Tibial nerve (tissue), 4 donors: ENCODE data around the gene MRPS34. TPM values are rescaled to one million over a fixed set of nuclear protein-coding genes. Genes with fewer than 3 reads are reported as not detected.
A peak's percentile ranks its signal among the peaks of the same experiment; 100 is the strongest.

Experiments
- DNase-seq, 2 donors: peaks; one replicate each; pipeline ENCODE4 v3.0.0-alpha.2; 2019; ENCODE audit warnings: low spot score in 2 of 2
- H3K27ac ChIP-seq, 4 donors: fragments of 200-600 bp; sonication (generic) in 3 of 4; one replicate each; pipeline ENCODE4 v1.5.1; 2017 to 2019; ENCODE audit warnings: mild to moderate bottlenecking in 1 of 4
- H3K27me3 ChIP-seq, 2 donors: fragments of 200-600 bp; sonication (generic) in 1 of 2; one replicate each; pipeline versions ENCODE4 v1.5.1 to v1.6.0; 2017 to 2019
- H3K36me3 ChIP-seq, 3 donors: fragments of 200-600 bp; sonication (generic); one replicate each; pipeline ENCODE4 v1.5.1; 2018 to 2019
- H3K4me1 ChIP-seq, 4 donors: fragments of 200-600 bp; sonication (generic) in 3 of 4; one replicate each; pipeline ENCODE4 v1.5.1; 2017 to 2019
- H3K4me3 ChIP-seq, 4 donors: fragments of 200-600 bp; sonication (generic) in 3 of 4; one replicate each; pipeline ENCODE4 v1.5.1; 2017 to 2019; ENCODE audit warnings: mild to moderate bottlenecking in 1 of 4, moderate library complexity in 1 of 4
- H3K9me3 ChIP-seq, 4 donors: fragments of 200-600 bp; sonication (generic) in 3 of 4; one replicate each; pipeline ENCODE4 v1.5.1; 2017 to 2019
- CTCF ChIP-seq, 5 experiments: fragments of 200-600 bp in 3 of 5; fragments of 450-650 bp in 2 of 5; sonication (generic) in 3 of 5; IDR thresholded peaks; one replicate each; pipeline ENCODE4 v1.5.1; 2016 to 2019; ENCODE audit warnings: antibody characterized with exemption in 5 of 5, mild to moderate bottlenecking in 3 of 5, moderate library complexity in 2 of 5
- EP300 ChIP-seq, 2 donors: sonication (generic); formaldehyde crosslinking; IDR thresholded peaks; one replicate each; pipeline ENCODE4 v1.6.1; 2017; ENCODE audit warnings: antibody characterized with exemption in 2 of 2, mild to moderate bottlenecking in 1 of 2
- POLR2A ChIP-seq, 2 donors: fragments of 450-650 bp; IDR thresholded peaks; one replicate each; pipeline ENCODE4 v1.6.1; 2017; ENCODE audit warnings: antibody characterized with exemption in 2 of 2, mild to moderate bottlenecking in 2 of 2, moderate library complexity in 2 of 2
- WGBS, 2 donors: methylation state at CpG; one replicate each; pipeline ENCODE4 v1.1.5; 2018; 5-methylcytosine and 5-hydroxymethylcytosine counted together
- total RNA-seq, 4 donors: library from RNA; depleted of rRNA; stranded (reverse); fragments of >200 nt; gene quantifications; one replicate each; pipeline ENCODE4 v1.1.0, GENCODE V29; 2016

MRPS34 gene
- total RNA-seq, 4 donors from 2014 or later = 58.1 to 121 (median 81.0) TPM

GRCh38 chr16:1772362-1772907 lies 499 bp downstream of the MRPS34 start, which contains the start of gene EME2:
EME2 (plus strand) TSS chr16:1772810; CDS start chr16:1773228, 418 bp downstream.
- TF ChIP-seq POLR2A (IDR thresholded peaks at IDR 0.05) (no peak), EP300 (IDR thresholded peaks at IDR 0.05) (no peak), CTCF (IDR thresholded peaks at IDR 0.05) (no peak)
- DNase-seq = no peak
- H3K36me3 ChIP-seq = peaks cover 0 to 54% (median 0%) of the 10 kb centered on the region in 3 donors
- peak within 1 kb of the TSS; percentile 69 to 95 (median 93) for H3K27ac ChIP-seq
- H3K9me3 ChIP-seq = no peaks in the 10 kb centered on the region
- WGBS, 2 donors = 0 to 1% methylated on average over 30 to 50 of the region's 53 CpGs
- H3K27me3 ChIP-seq = no peaks in the 10 kb centered on the region
- peak within 1 kb of the TSS; percentile 67 to 96 (median 80) for H3K4me3 ChIP-seq
- H3K4me1 ChIP-seq = peaks cover 0 to 61% (median 28%) of the 10 kb centered on the region in 4 donors

- no peaks in the 10 kb centered on the region for H3K27me3 ChIP-seq
- H3K4me1 ChIP-seq = peaks cover 0 to 61% (median 28%) of the 10 kb centered on the region in 4 donors
- H3K9me3 ChIP-seq = no peaks in the 10 kb centered on the region
- peaks cover 0 to 54% (median 0%) of the 10 kb centered on the region in 3 donors for H3K36me3 ChIP-seq
- TF ChIP-seq EP300 (IDR thresholded peaks at IDR 0.05) (no peak), CTCF (IDR thresholded peaks at IDR 0.05) (no peak), POLR2A (IDR thresholded peaks at IDR 0.05) (no peak)
- no peak for DNase-seq
- peak overlapping the region; percentile 61 to 93 (median 80) for H3K27ac ChIP-seq
- whole genome bisulfite sequencing, 2 donors = 8 to 12% methylated on average over 18 to 22 of the region's 22 CpGs
- H3K4me3 ChIP-seq = peak overlapping the region; percentile 67 to 96 (median 80)
Observed at GRCh38 chr16:1771864-1772361, 1.0 kb downstream of the MRPS34 start.

GRCh38 chr16:1771188-1771863 lies 1.6 kb downstream of the MRPS34 start, which contains the start of gene NME3:
NME3 (minus strand) TSS chr16:1771543; CDS start chr16:1771534, 9 bp downstream.
- DNase-seq = peak; percentile 74
- TF ChIP-seq EP300 (IDR thresholded peaks at IDR 0.05) (no peak), CTCF (IDR thresholded peaks at IDR 0.05) (no peak), POLR2A (IDR thresholded peaks at IDR 0.05) (no peak)

GRCh38 chr16:1770328-1771187 lies 2.4 kb downstream of the MRPS34 start:
- Histone ChIP-seq H3K9me3 (no peaks in the 10 kb centered on the region), H3K4me1 (peaks cover 0 to 51% (median 28%) of the 10 kb centered on the region in 4 donors), H3K27ac (peak overlapping the region; percentile 61 to 93 (median 88)), H3K27me3 (no peaks in the 10 kb centered on the region), H3K4me3 (peak overlapping the region; percentile 67 to 96 (median 80)), H3K36me3 (peaks cover under 1 to 54% (median 10%) of the 10 kb centered on the region in 3 donors)
- peak in 1 of 2 donors; percentile 29 for TF ChIP-seq EP300 (IDR thresholded peaks at IDR 0.05)
- no peak for TF ChIP-seq CTCF (IDR thresholded peaks at IDR 0.05)
- peak; percentile 42 to 44 for DNase-seq
- 12 to 36% methylated on average over 20 to 56 of the region's 81 CpGs for WGBS, 2 donors

More at GRCh38 chr16:1771188-1771863, 1.6 kb downstream of the MRPS34 start, which contains the start of gene NME3:
- peak within 1 kb of the TSS; percentile 61 to 95 (median 93) for H3K27ac ChIP-seq
- peaks cover 0 to 54% (median 3%) of the 10 kb centered on the region in 3 donors for H3K36me3 ChIP-seq
- peak within 1 kb of the TSS; percentile 67 to 96 (median 80) for H3K4me3 ChIP-seq
- 0 to 1% methylated on average over 34 to 43 of the region's 79 CpGs for WGBS, 2 donors
- H3K27me3 ChIP-seq = no peaks in the 10 kb centered on the region
- H3K4me1 ChIP-seq = peaks cover 0 to 58% (median 28%) of the 10 kb centered on the region in 4 donors
- H3K9me3 ChIP-seq = no peaks in the 10 kb centered on the region
